AG10803 (cell line): ENCODE measurements around the gene PTPRM.

Experiments used
- DNase-seq: peaks from one replicate; pipeline ENCODE4 v3.0.0; 2010; ENCODE audit warnings: low read depth
- H3K4me3 ChIP-seq: 2 replicates; pipeline ENCODE4 v1.5.1; 2011; ENCODE audit warnings: mild to moderate bottlenecking, low read length, control low read depth
- CTCF ChIP-seq: conservative IDR thresholded peaks from 2 replicates; pipeline ENCODE4 v1.5.1; 2011; ENCODE audit warnings: mild to moderate bottlenecking, low read length, control low read depth, inconsistent platforms

Gene PTPRM

GRCh38 chr18:7876354-7877104 lies 309.4 kb downstream of the PTPRM start:
- DNase-seq = no peak

GRCh38 chr18:7877609-7878008 lies 310.5 kb downstream of the PTPRM start:
- no peak overlapping the region for H3K4me3 ChIP-seq
- DNase-seq = no peak
- TF ChIP-seq CTCF = no peak

More at GRCh38 chr18:7876354-7877104, 309.4 kb downstream of the PTPRM start:
- no peak for TF ChIP-seq CTCF
- H3K4me3 ChIP-seq = no peak overlapping the region

- no peak for DNase-seq
- H3K4me3 ChIP-seq = no peak overlapping the region
Measured at GRCh38 chr18:7878265-7879211, 311.4 kb downstream of the PTPRM start.

GRCh38 chr18:7879717-7880116 lies 312.6 kb downstream of the PTPRM start:
- TF ChIP-seq CTCF = no peak
- no peak overlapping the region for H3K4me3 ChIP-seq
- DNase-seq = no peak

More at GRCh38 chr18:7878265-7879211, 311.4 kb downstream of the PTPRM start:
- TF ChIP-seq CTCF = no peak

- H3K4me3 ChIP-seq = no peak overlapping the region
- no peak for TF ChIP-seq CTCF
- DNase-seq = no peak
Measured at GRCh38 chr18:7885865-7886264, 318.7 kb downstream of the PTPRM start.

- no peak overlapping the region for H3K4me3 ChIP-seq
- no peak for TF ChIP-seq CTCF
- no peak for DNase-seq
Measured at GRCh38 chr18:7886436-7886835, 319.3 kb downstream of the PTPRM start.
